ENCODE measurements around the gene GAREM1.
"Not testable (repeated sequence)": the region's sequence is repeated elsewhere in the genome, so short reads cannot be mapped to it uniquely, and the experiment has no call there.

Gene GAREM1

DNA sequence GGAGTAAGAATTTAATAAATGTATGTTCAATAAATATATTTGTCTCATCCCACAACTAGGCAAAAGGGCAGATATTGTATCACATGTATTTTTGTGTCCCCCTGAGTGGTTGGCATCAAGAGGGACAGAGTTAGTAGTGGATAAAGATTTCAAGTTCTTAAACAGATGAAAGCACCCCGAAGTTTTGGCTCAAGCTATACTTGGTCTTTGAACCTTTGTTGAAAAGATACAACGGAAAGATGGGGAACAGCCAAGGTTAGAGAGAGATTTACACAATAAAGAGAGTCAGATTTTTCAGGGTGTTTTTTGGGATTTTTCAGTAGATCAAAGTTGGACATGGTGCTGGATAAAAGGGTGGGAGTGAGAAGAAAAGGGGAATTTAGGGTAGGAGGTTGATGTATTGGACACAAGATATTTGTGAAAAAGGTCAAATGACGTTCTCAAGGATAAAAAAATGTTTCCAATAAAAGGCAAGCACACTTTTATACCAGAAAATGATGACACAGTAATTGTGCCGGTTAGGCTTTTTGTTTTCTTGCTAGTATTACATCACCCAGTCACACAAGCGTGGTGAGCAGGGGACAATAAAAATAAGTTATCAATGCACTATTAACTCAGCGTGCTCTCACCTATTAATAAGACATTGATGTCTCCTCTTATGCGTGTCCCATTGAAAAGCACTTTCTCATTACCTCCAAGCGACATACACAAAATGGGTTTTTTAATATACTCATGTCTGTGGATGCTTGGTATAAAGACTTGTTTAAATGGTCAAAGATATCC is 221.3 kb downstream of the GAREM1 start:
- no peak for DNase-seq

DNA sequence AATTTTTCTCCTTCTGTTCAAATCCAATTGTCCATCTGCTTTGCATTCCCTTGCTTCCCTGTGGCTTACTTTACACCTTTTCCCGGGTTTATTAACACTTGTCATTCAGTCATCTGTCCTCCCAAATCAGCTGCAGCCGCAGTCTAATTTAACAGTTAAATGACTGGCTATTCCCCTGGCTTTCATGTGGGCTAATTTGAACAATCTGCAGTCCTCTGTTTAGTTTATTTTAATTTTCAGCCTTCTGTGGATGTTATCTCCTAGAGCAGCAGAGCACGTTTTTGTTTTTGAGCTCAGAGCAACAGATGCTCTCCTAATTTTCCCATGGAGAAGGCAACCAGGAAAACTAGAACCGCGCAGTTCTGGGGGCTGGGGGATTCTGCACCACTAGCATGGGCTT is 225.8 kb downstream of the GAREM1 start:
- no peak for DNase-seq

- DNase-seq, result no peak
Measured at GRCh38 chr18:32243358-32243757, 227.3 kb downstream of the GAREM1 start.

GRCh38 chr18:32242395-32242794 is 228.3 kb downstream of the GAREM1 start:
- DNase-seq, result no peak

DNA sequence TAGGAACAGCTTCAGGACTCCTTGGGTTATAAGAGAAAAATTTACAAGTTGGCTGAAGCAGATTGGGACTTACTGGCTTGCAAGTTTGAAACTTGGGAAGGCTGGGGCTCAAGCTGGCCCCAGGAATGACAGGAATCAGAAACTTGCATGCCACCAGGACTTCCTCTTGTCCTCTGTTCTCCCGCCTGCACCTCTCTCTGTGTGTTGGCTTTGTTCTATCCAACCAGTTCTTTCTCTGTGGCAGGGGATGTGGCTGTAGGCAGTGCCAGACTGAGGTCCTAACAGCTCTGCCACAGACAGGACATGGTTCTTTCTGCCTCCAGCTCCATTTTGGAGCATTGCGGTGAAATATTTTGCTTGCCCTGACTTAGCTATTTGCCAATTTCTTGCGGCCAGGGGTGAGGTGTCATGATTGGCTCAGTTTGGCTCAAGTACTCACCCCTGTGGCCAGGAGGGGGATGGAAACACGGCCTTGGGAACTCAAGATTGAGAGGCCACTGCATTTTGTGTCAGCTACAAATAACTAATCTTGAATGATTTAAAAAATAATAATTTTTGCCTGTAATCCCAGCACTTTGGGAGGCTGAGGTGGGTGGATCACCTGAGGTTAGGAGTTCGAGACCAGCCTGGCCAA is 231.9 kb downstream of the GAREM1 start:
- no peak for DNase-seq

DNA sequence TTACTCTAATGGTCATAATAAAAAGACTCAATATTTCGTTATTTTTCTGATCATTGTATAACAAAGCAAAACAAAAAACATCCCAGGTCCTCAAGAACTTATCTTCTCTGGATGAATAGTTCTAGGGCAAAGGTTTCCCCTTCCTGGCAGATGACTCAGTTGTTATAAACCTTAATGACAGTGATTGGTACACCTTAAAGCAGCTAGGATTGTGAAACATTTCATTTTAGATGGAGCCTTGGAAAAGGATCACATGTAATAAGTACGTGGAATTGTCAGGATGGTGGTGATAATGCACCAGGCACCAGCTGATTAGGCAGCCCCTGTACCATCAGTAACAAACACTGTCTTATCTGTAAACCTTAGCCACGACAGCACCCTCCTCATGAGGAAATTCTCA is 233.6 kb downstream of the GAREM1 start:
- no peak for DNase-seq

DNA sequence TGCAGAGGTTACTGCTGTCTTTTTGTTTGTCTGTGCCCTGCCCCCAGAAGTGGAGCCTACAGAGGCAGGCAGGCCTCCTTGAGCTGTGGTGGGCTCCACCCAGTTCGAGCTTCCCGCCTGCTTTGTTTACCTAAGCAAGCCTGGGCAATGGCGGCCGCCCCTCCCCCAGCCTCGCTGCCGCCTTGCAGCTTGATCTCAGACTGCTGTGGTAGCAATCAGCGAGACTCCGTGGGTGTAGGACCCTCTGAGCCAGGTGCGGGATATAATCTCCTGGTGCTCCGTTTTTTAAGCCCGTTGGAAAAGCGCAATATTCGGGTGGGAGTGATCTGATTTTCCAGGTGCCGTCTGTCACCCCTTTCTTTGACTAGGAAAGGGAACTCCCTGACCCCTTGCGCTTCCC is 237.3 kb downstream of the GAREM1 start:
- DNase-seq, result not testable (repeated sequence)

GRCh38 chr18:32219431-32220018 is 251.2 kb downstream of the GAREM1 start:
- DNase-seq, result no peak

DNA sequence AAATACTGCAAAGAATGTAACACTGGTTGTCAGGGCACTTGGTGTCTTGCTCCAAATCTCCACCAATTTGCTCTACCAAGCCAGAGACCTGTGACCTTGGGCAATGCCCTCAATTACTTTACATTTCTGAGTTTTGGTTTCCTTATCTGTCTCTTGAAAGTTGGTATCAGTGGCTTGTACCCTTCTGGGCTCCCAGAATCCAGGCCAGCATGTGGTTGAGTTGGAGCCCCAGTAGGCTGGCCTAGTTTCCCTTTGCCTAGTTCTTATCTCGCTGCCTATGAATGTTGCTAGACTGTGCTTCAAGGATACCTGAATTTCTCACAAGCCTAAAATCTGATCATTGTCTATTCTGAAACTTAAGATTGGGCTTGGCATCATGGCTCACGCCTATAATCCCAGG is 254.3 kb downstream of the GAREM1 start:
- no peak for DNase-seq

DNA sequence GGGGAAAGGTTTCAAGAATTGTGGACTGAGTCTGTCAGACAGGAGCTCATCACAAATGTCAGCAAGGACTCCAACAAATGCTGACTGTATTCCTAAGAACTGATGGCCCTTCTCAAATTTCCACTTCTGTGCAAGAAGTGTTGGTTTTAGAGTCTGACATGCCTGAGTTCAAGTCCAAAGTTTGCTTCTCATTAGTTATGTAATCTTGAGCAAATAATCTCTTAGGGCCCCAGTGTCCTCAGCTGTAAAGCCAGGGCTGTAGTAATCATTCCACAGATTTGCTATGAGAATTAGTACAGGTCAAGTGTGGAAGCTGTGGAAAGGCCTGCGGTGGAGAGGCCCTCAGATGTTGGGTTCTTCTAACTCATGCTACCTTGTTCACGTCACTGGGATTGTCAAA is 257.0 kb downstream of the GAREM1 start:
- DNase-seq, result no peak
